ENCODE data around the gene CFAP73. TPM values are rescaled to one million over a fixed set of nuclear protein-coding genes. Genes with fewer than 3 reads are reported as not detected.

The CFAP73 gene
- total and polyA plus RNA-seq, 5 donors from 2014 or later: 0.42 TPM; not detected in 4

DNA sequence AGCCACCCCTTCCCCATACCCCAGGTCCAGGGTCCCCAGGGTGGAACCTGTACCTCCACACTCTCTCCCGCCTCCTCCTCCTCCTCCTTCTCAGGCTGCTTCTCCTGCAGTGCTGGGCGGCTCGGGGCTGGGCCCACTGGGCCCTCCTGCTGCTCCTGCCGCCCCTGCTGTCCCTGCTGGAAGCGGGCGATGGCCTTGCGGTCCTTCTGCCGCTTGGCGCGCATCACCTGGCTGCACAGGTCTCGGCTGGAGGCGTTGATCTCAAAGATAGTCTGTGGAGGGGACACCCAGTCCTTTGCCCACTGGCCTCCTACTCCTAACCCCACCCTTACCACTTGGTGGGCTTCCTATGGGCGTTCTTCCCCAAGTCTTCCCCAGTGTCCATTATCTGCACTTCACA lies 14.5 kb downstream of the CFAP73 start:
- H3K4me1 Mint-ChIP-seq: no peaks in the 10 kb centered on the region
- Histone ChIP-seq H3K36me3 (ENCODE audit: control insufficient read depth, insufficient read depth, low read length) (peaks cover 86% of the 10 kb centered on the region), H3K4me3 (ENCODE audit: low read depth, low read length) (no peak overlapping the region), H3K9me3 (ENCODE audit: control insufficient read depth in 2 of 2, low read length in 2 of 2) (no peaks in the 10 kb centered on the region), H3K4me1 (ENCODE audit: control insufficient read depth, insufficient read depth, low read length, poor library complexity, severe bottlenecking) (no peaks in the 10 kb centered on the region), H3K27ac (ENCODE audit: insufficient read depth, low read length, poor library complexity, severe bottlenecking) (no peak overlapping the region), H3K27me3 (ENCODE audit: control insufficient read depth, insufficient read depth, low read length) (no peaks in the 10 kb centered on the region)
- peaks cover 18% of the 10 kb centered on the region for H3K36me3 Mint-ChIP-seq
- no peak overlapping the region for H3K4me3 Mint-ChIP-seq
- H3K27me3 Mint-ChIP-seq: no peaks in the 10 kb centered on the region
- DNase-seq (no peak), ATAC-seq (ENCODE audit: low read depth in 2 of 2) (no peak)
- no peak overlapping the region for H3K27ac Mint-ChIP-seq
- no peaks in the 10 kb centered on the region for H3K9me3 Mint-ChIP-seq

DNA sequence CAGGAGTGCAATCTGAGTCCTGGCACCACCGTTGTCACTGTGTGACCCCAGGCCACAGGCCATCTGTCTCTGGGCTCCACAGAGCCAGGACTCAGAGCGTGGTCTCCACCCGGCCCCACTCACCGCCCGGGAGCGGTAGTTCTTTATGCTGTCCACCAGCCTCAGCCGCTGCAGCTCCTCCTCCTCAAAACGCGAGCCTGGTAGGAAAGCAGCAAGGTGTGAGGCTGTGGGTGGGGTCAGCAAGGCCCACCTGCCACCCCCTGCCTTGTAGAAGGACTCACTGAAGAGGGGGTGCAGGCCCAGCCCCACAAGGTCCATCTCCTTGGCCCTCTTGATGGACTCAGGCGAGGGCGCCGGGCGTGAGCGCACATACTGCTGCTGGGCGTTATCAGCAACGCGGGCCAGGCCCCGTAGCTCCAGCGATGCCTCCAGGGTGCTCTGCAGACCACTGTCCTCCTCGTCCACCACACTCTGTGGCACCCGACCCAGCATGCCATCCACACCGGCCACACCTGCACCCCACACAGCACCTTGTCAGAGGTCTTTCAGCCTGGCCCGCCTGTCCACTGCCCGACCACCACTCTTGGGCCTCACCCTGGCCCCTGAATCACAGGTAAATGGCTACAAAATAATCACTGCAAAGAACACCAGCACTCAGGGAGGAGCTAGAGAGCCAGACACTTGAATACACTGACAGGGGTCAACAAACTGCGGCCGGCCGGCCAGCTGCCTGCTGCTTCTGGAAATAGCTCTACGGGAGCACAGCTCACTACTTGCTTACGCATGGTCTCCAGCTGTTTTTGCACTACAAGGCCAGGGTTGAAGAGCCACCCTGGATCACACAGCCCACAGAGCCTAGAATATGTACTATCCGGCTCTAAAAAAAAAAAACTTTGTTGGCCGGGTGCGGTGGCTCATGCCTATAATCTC lies 16.3 kb downstream of the CFAP73 start:
- no peaks in the 10 kb centered on the region for H3K27me3 ChIP-seq (ENCODE audit: control insufficient read depth, insufficient read depth, low read length)
- Mint-ChIP-seq H3K9me3 (no peaks in the 10 kb centered on the region), H3K36me3 (peaks cover 17% of the 10 kb centered on the region), H3K27me3 (no peaks in the 10 kb centered on the region), H3K4me3 (no peak overlapping the region), H3K27ac (no peak overlapping the region), H3K4me1 (peaks cover 0 to 3% (median 0%) of the 10 kb centered on the region in 4 donors)
- peaks cover 85% of the 10 kb centered on the region for H3K36me3 ChIP-seq (ENCODE audit: control insufficient read depth, insufficient read depth, low read length)
- no peaks in the 10 kb centered on the region for H3K4me1 ChIP-seq (ENCODE audit: control insufficient read depth, insufficient read depth, low read length, poor library complexity, severe bottlenecking)
- ATAC-seq (ENCODE audit: low read depth in 2 of 2) (no peak), DNase-seq (no peak)
- no peak overlapping the region for H3K4me3 ChIP-seq (ENCODE audit: low read depth, low read length)
- no peak overlapping the region for H3K27ac ChIP-seq (ENCODE audit: insufficient read depth, low read length, poor library complexity, severe bottlenecking)
- H3K9me3 ChIP-seq (ENCODE audit: control insufficient read depth in 2 of 2, low read length in 2 of 2): no peaks in the 10 kb centered on the region

DNA sequence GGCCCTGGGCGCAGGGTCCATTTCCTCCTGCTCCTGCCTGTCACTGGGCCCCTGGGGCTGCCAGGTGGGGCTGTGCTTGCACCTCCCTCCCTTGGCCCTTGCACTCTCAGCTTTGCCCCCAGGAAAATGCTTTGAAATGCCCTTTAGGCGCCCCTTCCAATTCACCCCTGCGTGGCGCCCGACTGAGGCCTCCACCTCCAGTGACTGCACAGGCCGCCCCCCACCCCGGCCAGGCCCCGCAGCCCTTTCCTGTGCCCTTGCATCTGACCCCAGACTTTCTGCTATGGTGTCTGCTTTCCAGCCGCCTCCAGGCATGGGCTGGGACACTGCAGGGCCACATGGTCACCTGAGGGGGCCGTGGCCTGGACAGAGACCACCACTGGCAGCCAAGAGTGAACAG lies 18.3 kb downstream of the CFAP73 start:
- H3K27me3 Mint-ChIP-seq: no peaks in the 10 kb centered on the region
- H3K9me3 Mint-ChIP-seq: no peaks in the 10 kb centered on the region
- H3K36me3 ChIP-seq (ENCODE audit: control insufficient read depth, insufficient read depth, low read length): peaks cover 89% of the 10 kb centered on the region
- H3K4me1 Mint-ChIP-seq: peaks cover 0 to 7% (median 4%) of the 10 kb centered on the region in 4 donors
- no peaks in the 10 kb centered on the region for H3K4me1 ChIP-seq (ENCODE audit: control insufficient read depth, insufficient read depth, low read length, poor library complexity, severe bottlenecking)
- peaks cover 33% of the 10 kb centered on the region for H3K36me3 Mint-ChIP-seq
- ATAC-seq (ENCODE audit: low read depth in 2 of 2) (no peak), DNase-seq (no peak)
- no peaks in the 10 kb centered on the region for H3K9me3 ChIP-seq (ENCODE audit: control insufficient read depth in 2 of 2, low read length in 2 of 2)
- H3K4me3 Mint-ChIP-seq: no peak overlapping the region
- H3K27ac ChIP-seq (ENCODE audit: insufficient read depth, low read length, poor library complexity, severe bottlenecking): no peak overlapping the region
- H3K4me3 ChIP-seq (ENCODE audit: low read depth, low read length): no peak overlapping the region
- no peaks in the 10 kb centered on the region for H3K27me3 ChIP-seq (ENCODE audit: control insufficient read depth, insufficient read depth, low read length)
- H3K27ac Mint-ChIP-seq: no peak overlapping the region

DNA sequence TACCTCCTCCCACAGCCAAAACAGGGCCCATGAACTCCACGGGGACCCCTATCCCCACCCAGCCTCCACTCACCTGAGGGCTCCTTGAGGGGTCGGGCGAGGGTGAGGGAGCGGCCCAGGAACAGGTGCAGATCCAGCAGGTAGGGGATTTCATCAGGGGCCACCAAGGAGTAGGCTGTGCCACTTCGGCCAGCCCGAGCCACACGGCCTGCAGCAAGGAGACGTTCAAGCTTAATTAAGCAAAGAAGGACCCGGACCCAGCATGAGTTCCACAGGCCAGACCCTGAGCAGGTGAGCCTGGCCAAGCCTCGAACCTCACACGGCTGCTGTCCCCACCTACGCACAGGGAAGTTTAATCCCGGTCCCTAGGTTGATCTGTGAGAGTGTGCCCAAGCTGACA lies 20.2 kb downstream of the CFAP73 start:
- Histone ChIP-seq H3K27ac (ENCODE audit: insufficient read depth, low read length, poor library complexity, severe bottlenecking) (no peak overlapping the region), H3K4me1 (ENCODE audit: control insufficient read depth, insufficient read depth, low read length, poor library complexity, severe bottlenecking) (no peaks in the 10 kb centered on the region), H3K9me3 (ENCODE audit: control insufficient read depth in 2 of 2, low read length in 2 of 2) (no peaks in the 10 kb centered on the region), H3K27me3 (ENCODE audit: control insufficient read depth, insufficient read depth, low read length) (no peaks in the 10 kb centered on the region), H3K36me3 (ENCODE audit: control insufficient read depth, insufficient read depth, low read length) (peaks cover 94% of the 10 kb centered on the region), H3K4me3 (ENCODE audit: low read depth, low read length) (no peak overlapping the region)
- H3K36me3 Mint-ChIP-seq: peaks cover 41% of the 10 kb centered on the region
- no peaks in the 10 kb centered on the region for H3K9me3 Mint-ChIP-seq
- ATAC-seq (ENCODE audit: low read depth in 2 of 2) (no peak), DNase-seq (no peak)
- no peaks in the 10 kb centered on the region for H3K27me3 Mint-ChIP-seq
- no peak overlapping the region for H3K4me3 Mint-ChIP-seq
- peaks cover 2 to 9% (median 6%) of the 10 kb centered on the region in 4 donors for H3K4me1 Mint-ChIP-seq
- no peak overlapping the region for H3K27ac Mint-ChIP-seq

DNA sequence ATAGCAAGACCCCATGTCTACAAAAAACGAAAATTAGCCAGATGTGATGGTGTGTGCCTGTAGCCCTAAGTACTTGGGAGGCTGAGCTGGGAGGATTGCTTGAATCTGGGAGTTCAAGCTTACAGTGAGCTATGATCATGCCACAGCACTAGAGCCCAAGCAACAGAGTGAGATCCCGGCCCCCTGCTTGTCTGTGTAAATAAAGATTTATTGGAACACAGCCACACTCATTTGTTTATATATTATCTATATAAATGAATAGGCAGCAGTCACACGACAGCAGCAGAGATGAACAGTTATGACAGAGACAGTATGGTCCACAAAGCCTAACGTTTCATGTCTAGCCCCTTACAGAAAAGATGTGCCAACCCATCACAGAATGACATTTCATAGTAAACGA lies 20.9 kb downstream of the CFAP73 start:
- H3K4me1 ChIP-seq (ENCODE audit: control insufficient read depth, insufficient read depth, low read length, poor library complexity, severe bottlenecking): no peaks in the 10 kb centered on the region
- Mint-ChIP-seq H3K4me1 (peaks cover 5 to 10% (median 7%) of the 10 kb centered on the region in 4 donors), H3K27ac (no peak overlapping the region), H3K9me3 (no peaks in the 10 kb centered on the region), H3K36me3 (peaks cover 45% of the 10 kb centered on the region), H3K4me3 (no peak overlapping the region), H3K27me3 (no peaks in the 10 kb centered on the region)
- H3K27me3 ChIP-seq (ENCODE audit: control insufficient read depth, insufficient read depth, low read length): no peaks in the 10 kb centered on the region
- H3K4me3 ChIP-seq (ENCODE audit: low read depth, low read length): no peak overlapping the region
- H3K9me3 ChIP-seq (ENCODE audit: control insufficient read depth in 2 of 2, low read length in 2 of 2): no peaks in the 10 kb centered on the region
- ATAC-seq (ENCODE audit: low read depth in 2 of 2): no peak
- H3K27ac ChIP-seq (ENCODE audit: insufficient read depth, low read length, poor library complexity, severe bottlenecking): no peak overlapping the region
- DNase-seq: no peak
- H3K36me3 ChIP-seq (ENCODE audit: control insufficient read depth, insufficient read depth, low read length): peaks cover 90% of the 10 kb centered on the region

DNA sequence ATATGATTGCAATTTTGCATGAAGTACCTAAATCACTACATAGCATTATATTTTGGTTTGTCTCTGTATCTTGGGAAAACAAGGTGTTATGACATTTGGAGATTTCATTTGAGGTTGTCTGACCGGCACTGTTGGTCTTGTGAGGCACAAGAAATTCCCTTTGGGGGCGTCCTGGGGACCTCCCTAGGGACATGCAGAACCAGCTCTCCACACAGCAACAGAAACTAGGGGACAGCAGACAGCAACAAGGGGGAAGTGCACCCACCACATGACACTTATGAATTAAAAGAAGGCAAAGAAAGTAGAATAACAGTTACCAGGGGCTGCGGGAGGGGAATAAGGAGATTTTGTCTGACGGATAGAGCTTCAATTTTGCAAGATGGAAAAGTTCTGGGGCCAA lies 21.4 kb downstream of the CFAP73 start:
- Mint-ChIP-seq H3K4me1 (peaks cover 5 to 10% (median 7%) of the 10 kb centered on the region in 4 donors), H3K9me3 (no peaks in the 10 kb centered on the region), H3K27ac (peak overlapping the region in 1 of 3 donors; percentile 43), H3K4me3 (peak overlapping the region in 1 of 4 donors; percentile 45), H3K27me3 (no peaks in the 10 kb centered on the region), H3K36me3 (peaks cover 45% of the 10 kb centered on the region)
- DNase-seq (no peak), ATAC-seq (ENCODE audit: low read depth in 2 of 2) (no peak)
- H3K27me3 ChIP-seq (ENCODE audit: control insufficient read depth, insufficient read depth, low read length): no peaks in the 10 kb centered on the region
- H3K4me1 ChIP-seq (ENCODE audit: control insufficient read depth, insufficient read depth, low read length, poor library complexity, severe bottlenecking): no peaks in the 10 kb centered on the region
- no peaks in the 10 kb centered on the region for H3K9me3 ChIP-seq (ENCODE audit: control insufficient read depth in 2 of 2, low read length in 2 of 2)
- H3K36me3 ChIP-seq (ENCODE audit: control insufficient read depth, insufficient read depth, low read length): peaks cover 85% of the 10 kb centered on the region
- no peak overlapping the region for H3K27ac ChIP-seq (ENCODE audit: insufficient read depth, low read length, poor library complexity, severe bottlenecking)
- H3K4me3 ChIP-seq (ENCODE audit: low read depth, low read length): no peak overlapping the region

DNA sequence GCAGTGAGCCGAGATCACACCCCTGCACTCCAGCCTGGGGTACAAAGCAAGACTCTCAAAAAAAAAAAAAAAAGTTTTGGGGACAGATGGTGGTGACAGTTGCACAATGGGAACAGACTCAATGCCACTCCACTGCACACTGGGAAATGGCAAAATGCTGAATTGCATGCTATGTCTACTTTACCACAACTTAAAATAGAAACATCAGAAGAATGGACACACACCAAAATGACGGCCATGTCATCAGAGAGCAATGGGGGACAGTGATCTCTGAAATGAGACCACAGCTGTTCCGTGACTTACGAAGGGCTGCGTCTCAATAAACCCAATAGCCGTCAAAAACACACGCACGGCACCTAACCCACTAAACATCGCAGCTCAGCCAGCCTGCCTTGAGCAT lies 22.0 kb downstream of the CFAP73 start:
- H3K27ac Mint-ChIP-seq: no peak overlapping the region
- Histone ChIP-seq H3K4me3 (ENCODE audit: low read depth, low read length) (no peak overlapping the region), H3K27me3 (ENCODE audit: control insufficient read depth, insufficient read depth, low read length) (no peaks in the 10 kb centered on the region), H3K9me3 (ENCODE audit: control insufficient read depth in 2 of 2, low read length in 2 of 2) (no peaks in the 10 kb centered on the region), H3K36me3 (ENCODE audit: control insufficient read depth, insufficient read depth, low read length) (peaks cover 81% of the 10 kb centered on the region), H3K4me1 (ENCODE audit: control insufficient read depth, insufficient read depth, low read length, poor library complexity, severe bottlenecking) (no peaks in the 10 kb centered on the region), H3K27ac (ENCODE audit: insufficient read depth, low read length, poor library complexity, severe bottlenecking) (no peak overlapping the region)
- H3K9me3 Mint-ChIP-seq: no peaks in the 10 kb centered on the region
- ATAC-seq (ENCODE audit: low read depth in 2 of 2) (no peak), DNase-seq (no peak)
- H3K27me3 Mint-ChIP-seq: no peaks in the 10 kb centered on the region
- peaks cover 44% of the 10 kb centered on the region for H3K36me3 Mint-ChIP-seq
- H3K4me3 Mint-ChIP-seq: no peak overlapping the region
- peaks cover 5 to 10% (median 7%) of the 10 kb centered on the region in 4 donors for H3K4me1 Mint-ChIP-seq

DNA sequence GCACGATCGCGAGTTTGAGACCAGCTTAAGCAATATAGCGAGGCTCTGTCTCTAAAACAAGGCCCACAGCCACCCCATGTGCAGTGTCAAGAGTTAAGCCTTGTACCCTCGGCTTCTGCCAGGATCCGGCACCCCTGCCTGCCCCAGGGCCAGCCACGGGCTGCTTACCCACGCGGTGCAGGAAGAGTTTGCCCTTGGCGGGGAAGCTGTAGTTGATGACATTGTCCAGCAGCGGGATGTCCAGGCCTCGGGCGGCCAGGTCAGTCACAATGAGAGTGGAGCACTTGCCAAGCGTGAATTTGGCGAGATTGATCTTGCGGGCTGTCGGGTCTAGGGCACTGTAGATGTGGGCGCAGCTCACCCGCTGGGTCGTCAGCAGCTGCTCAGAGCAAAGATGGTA lies 22.7 kb downstream of the CFAP73 start:
- Mint-ChIP-seq H3K9me3 (no peaks in the 10 kb centered on the region), H3K36me3 (peaks cover 50% of the 10 kb centered on the region), H3K27ac (no peak overlapping the region), H3K27me3 (no peaks in the 10 kb centered on the region), H3K4me1 (peaks cover 5 to 10% (median 7%) of the 10 kb centered on the region in 4 donors), H3K4me3 (peak overlapping the region in 1 of 4 donors; percentile 52)
- peaks cover 82% of the 10 kb centered on the region for H3K36me3 ChIP-seq (ENCODE audit: control insufficient read depth, insufficient read depth, low read length)
- H3K4me3 ChIP-seq (ENCODE audit: low read depth, low read length): no peak overlapping the region
- H3K9me3 ChIP-seq (ENCODE audit: control insufficient read depth in 2 of 2, low read length in 2 of 2): no peaks in the 10 kb centered on the region
- no peak for DNase-seq
- H3K4me1 ChIP-seq (ENCODE audit: control insufficient read depth, insufficient read depth, low read length, poor library complexity, severe bottlenecking): no peaks in the 10 kb centered on the region
- ATAC-seq (ENCODE audit: low read depth in 2 of 2): no peak
- H3K27me3 ChIP-seq (ENCODE audit: control insufficient read depth, insufficient read depth, low read length): no peaks in the 10 kb centered on the region
- H3K27ac ChIP-seq (ENCODE audit: insufficient read depth, low read length, poor library complexity, severe bottlenecking): no peak overlapping the region

Measured in CD4-positive, CD25-positive, alpha-beta regulatory T cell (primary cell).